Superior temporal gyrus (tissue), 1 donor: ENCODE measurements around the gene NT5DC3.
"Not testable (repeated sequence)": the region's sequence is repeated elsewhere in the genome, so short reads cannot be mapped to it uniquely, and the experiment has no call there.

ENCODE experiments used
- DNase-seq: peaks from one replicate; pipeline ENCODE4 v3.0.0-alpha.2; 2016; ENCODE audit errors: extremely low spot score

Gene NT5DC3

DNA sequence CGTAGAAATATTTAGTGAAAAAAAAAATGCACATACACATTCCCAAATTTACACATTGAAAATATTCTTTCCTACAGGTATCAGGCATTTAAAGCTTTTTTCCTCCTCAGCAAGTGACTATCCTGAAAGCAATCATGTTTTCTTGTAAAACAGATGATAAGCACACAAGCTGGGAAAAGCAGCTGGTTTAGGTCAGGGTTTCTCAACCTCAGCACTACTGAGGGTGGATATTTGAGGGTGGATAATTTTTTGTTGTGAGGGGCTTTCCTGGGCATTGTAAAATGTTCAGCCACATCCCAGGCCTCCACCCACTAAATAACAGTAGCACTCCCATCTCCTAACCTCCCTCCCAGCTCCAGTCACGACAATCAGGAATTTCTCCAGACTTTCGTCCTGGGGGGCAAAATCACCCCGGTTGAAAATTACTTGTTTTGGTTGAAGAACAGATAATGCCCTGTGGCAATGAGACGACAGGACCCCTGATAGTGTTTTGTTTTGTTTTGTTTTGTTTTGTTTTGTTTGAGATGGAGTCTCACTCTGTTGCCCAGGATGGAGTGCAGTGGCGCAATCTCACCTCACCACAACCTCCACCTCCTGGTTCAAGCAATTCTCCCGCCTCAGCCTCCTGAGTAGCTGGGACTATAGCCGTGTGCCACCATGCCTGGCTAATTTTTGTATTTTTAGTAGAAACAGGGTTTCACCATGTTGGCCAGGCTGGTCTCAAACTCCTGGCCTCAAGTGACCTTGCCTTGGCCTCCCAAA lies 15.0 kb upstream of the NT5DC3 start:
- no peak for DNase-seq

DNA sequence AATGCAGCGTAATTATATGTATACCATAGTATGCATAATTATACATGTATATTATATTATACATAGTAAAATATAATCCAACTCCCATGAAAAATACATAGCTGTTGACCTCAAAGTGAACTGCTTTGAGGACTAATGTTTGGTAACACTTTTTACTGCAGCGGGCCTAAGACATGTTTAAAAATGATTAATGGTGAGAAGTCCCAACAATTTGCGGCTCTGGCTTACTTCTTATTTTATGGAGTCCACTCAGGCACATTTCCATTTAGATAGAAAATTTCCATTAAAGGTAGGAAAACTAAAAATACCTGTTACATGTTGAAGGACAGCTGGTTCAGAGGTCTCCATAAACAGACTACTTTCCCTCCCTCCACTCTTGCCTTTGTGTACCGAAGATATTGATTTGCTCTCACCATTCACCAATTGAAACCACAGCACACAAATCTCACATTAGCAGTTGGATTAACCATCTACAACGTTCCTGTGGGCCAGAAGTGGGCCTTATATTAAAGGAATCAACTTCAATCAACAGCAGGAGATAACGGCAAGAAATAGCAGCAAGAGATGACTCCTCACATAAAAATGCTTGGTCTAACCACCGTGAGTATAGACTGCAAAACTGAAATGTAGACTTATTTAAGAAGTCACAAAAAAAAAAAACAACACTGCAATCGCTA lies 14.1 kb upstream of the NT5DC3 start:
- no peak for DNase-seq

DNA sequence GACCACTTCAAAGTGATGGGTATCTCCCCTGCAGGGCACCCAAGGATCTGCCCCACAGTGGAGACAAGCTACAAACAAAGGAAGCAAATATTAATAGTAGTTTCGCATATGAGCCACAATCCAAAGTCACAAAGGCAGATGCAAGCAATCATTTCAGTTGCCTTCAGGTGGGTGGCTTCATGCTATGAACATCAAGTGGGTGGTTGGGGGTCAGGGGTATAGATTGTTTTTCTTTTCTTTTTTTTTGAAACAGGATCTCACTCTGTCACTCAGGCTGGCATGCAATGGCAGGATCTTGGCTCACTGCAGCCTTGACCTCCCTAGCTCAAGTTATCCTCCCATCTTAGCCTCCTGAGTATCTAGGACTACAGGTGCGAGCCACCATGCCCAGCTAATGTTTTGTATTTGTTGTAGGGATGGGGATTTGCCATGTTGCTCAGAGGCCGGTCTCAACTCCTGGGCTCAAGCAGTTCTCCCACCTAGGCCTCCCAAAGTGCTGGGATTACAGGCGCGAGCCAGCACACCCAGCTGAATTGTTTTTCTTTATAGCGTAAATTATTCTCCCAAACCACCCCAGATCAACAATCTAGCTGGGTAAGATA lies 13.4 kb upstream of the NT5DC3 start:
- no peak for DNase-seq

DNA sequence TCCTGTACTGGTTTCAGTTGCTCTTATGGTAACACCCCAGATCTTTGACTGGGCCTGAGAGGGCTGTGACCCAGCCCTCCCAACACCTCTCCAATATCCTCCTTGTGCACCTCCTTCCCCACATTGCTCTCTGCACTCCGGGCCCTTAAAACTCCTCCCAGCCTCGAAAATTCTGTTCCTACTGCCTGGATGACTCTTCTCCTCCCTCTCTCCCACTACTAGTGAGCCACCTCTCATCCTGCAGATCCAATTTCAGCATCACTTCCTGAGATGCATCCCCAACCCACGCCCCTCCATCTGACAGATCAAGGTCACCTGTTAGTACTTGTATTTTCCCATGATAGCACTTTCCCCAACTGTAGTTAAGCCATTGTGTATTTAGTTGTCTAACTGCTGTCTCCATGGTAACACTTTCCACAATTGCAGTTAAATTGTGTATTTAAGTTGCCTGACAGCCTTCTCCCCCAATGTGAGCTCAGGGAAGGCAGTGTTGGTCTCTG lies 11.5 kb upstream of the NT5DC3 start:
- DNase-seq: no peak

DNA sequence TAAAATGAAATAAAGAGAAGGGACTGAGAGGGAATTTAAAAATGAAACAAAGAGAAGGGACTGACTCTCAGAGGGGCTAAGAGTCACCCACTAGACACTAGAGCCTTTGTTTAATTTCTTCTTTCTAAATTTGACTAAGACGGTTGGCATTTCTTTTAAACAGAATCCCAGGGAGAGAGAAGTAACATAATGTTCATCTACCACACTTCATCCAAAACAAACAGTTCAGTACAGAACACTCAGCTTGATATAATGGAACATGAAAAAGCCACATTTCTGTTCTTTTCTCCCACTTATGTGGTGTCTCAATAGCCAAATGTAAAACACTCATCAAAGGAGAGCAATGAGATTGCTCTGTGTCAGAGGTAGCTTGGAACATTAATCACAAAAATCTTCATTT lies 10.1 kb upstream of the NT5DC3 start:
- DNase-seq: no peak

DNA sequence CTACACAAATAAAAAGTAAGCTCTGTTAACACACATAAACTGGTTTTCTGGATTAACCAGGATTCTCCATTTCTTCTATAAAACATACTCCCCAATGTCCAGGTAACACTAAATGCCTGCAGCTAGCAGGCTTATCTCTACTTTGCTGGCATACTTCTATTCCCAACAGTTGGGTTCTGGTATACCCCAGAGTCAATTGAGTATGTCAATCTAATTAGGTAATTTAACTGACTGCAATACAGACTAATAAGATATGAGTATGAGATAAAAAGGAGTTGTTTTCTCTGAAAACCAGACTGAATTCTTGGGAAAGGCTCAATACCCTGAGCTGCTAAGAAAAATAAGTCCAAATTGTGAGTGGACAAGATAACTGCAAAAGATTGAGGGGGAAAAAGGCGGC lies 9.4 kb upstream of the NT5DC3 start:
- no peak for DNase-seq

DNA sequence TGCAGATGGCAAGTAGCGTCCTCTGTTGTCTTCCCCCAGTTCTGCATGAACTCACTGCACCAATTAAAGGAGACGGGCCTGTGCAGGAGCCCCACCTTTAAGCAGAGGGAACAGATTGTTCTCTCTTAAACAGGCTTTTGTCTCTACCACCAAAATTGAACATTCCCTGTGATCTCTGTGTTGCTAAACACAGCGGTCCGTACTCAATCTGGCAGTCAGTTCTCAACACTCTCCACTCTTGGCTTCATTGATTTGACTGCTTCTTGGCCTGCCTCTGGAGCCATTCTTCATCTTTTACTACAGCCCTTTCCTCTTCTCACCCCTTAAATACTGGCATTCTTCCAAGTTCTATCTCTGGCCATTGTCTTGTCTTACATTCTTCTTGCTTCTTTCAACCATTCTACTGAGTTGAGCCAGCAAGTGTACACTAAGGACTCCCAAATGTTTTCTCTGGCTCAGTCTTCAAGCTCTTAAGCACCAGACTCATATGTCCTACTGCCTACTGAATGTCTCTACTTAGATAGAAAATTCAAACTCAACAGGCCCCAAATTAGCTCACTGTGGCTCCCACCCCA lies 8.0 kb upstream of the NT5DC3 start:
- no peak for DNase-seq

DNA sequence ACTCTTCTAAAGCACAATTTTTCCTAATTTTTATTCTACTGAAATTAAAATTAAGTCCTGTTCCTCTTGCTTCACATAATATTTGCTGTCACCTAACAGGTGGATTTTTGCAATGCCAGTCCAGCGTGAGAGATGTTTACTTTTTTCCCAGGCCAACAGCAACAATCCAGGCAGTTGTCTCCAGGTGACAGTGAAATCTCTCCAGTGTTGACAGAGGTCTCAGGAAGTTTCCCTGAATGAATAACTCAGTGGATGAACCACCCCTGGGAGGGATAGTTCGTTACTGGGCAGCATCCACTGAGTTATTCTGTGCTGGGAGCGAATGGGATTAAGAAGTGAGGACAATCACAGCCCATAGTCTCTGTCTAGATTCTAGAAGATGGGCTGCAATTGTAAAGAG lies 7.1 kb upstream of the NT5DC3 start:
- DNase-seq: no peak

DNA sequence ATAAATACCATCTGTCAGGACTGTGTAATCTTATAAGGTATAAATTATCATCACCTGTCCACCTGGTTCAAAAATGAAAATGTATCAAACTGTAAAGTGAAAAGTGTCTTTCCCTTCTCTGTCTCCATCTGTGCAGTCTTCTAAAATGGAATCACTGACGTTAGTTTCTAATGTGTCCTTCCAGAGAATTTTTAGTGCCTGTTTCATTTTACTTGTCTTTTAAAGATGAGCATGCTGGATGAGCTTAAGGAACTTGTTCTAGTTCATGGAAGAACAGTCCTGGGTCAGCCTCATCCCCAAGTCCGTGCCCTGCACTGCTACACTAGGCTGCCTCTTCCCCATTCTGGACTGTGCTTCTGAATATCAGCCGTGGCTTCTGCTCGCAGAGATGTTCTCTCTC lies 5.4 kb upstream of the NT5DC3 start:
- DNase-seq: no peak

DNA sequence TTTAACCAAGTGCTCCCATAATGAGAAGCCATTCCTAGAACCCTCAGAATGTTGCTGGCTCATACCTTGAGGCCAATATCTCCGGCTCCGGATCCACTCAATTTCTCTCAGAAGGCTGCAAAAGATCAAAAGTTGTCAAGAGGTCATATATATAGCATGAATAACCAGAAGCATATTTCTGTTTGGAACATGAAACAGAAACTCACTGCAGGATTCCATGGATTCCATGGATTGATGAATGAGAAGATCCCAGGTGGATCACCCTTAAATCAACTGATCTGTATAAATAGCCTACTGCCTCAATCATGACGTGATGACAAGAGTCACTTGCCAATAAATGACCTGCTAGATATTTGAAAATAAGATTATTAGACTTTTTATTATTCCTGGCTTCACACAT lies 3.3 kb upstream of the NT5DC3 start:
- no peak for DNase-seq

DNA sequence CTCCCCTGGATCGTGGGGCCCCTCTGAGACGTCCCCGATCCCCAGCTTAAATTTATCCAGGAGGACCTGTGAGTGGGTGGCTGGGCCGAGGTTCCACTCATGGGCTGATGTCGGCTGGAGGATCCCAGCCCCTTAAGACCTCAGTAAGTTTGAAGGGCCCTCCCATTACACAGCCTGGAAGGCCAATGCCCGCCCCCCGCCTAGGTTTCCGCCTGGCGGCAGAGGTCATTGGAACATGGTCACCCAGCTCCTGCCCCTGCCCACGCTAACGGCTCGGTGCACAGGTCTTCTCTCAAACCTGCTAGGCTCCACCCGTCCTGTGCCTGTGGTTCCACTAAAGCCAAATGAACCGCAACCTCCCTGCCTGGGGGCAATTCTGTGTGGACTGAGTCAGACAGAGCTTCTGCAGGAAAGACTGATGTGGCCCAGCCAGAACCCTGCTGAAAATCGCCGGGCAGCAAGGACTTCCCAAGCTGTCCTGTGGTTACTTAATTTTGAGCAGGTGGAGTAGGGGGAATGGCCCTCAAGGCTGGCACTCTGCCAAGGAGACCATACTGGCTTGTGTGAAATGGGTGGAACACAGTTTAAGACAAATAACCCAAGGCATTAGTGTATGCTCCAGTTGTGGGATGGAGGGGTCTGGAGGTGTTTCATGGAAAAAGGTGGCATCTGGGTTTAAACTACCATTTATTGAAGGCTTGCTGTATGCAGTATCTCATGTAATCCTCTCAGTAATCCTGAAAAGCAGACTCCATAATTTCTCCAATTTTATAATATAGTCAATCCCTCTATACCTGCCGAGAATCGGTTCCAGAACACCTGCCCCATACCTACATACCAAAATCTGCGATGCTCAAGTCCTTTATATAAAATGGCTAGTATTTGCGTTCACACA lies 903 bp upstream of the NT5DC3 start:
- no peak for DNase-seq

DNA sequence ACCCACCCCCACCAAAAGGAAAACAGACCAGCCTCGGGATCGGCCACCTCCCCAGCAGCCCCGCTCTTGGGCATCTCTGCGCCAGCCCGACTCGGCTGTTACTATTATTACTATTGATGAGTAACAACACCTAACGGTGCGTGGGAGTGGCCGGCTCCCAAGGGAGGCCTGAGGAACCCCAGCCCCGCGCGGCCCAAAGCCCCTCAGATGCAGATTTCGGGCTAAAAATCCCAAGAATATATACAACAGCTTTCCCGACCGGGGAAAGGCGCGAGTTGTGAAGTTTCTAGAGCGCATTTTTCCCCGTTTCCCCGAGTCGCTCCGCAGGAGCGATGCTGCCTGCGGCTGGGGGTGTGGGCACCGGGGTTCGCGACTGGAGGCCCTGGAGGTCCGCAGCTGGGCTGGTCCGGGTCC lies 565 bp downstream of the NT5DC3 start:
- DNase-seq: no peak

DNA sequence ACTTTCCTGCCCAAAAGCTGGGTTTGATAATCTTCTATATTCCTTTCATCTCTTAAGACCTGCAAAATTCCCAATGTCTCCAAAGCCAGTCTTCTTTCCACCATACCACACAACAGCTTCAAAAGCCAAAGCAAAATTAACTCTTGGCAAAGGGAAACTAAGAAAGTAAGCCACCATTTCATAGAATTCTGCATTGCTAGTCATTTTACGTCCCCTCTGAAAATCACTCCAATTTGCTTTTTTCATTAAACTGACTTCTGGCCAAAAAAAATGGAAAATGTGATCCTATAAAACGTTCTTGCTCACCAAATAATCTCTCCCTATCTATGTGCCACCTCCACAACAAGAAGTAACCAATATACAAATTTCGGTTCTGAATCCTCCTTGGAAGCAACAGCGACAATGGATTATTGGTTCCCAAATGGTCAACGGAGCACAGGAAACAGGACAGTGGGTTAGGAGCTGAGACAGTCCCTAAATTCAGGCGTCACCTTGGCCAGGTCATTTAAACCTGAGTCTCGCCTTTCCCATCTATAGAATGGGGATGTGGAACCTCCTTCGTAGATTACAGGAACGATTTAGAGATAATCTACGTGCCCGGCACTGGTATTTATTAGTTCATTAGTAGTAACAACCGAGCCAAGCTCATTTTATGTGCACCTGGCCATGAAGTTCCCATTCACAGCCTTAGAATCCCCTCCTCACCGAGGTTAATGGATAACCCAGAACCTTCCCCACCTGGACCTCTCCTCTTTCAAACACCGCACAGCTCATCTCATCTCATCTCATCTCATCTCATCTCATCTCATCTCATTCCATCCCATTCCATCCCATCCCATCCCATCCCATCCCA lies 1.2 kb downstream of the NT5DC3 start:
- no peak for DNase-seq

DNA sequence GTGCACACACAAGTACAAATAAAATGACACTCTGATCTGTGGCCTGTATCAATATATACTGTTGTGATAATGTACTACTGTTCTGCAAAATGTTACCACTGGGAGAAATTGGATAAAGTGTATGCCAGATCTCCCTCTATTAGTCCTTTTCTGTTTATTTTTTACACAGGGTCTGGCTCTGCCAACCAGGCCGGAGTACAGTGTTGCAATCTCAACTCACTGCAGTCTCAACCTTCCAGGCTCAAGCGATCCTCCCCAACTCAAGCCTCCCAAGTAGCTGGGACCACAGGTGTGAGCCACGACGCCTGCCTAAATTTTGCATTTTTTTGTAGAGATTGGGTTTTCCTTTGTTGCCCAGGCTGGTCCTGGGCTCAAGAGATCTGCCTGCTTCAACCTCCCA lies 1.9 kb downstream of the NT5DC3 start:
- DNase-seq: no peak

DNA sequence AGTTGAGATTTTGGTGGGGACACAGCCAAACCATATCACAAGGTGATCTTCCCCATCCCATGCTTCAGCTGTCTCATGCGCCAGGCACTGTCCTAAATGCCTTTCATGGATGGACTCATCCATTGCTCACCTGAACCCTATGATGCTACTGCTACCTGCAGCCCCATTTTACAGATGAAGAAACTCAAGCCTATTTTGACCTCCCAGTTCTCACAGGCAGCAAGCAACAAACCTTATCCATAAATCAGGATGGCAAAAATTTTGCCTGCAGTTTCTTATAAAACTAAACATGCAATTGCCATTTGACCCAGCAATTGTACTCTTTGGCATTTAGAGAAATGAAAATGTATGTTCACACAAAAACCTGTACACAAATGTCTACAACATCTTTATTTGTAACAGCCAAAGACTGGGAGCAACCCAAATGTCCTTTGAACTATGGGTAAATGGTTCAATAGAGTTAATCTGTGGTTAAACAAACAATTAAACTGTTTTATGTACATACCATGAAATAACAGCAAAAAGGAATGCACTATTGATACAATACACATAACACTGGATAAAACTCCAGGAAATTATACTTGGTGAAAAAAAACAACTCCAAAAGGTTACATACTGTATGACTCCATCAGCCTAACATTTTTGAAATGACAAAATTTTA lies 2.6 kb downstream of the NT5DC3 start:
- no peak for DNase-seq

DNA sequence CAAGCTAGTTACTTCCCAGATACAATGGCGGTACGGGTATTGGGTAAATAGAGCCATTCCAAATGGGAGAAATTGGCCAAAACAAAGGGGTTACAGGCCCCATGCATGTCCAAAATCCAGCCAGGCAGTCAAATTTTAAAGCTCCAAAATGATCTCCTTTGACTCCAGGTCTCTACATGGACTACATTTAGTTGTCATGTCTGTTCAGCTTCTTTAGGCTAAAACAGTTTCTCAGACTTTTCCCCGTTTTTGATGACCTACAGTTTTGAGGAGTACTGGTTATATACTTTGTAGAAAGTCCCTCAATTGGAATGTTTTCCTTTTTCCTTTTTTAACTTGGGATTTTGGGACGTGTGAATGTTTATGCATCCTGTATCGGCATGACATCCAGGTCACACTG lies 4.7 kb downstream of the NT5DC3 start:
- DNase-seq: no peak

DNA sequence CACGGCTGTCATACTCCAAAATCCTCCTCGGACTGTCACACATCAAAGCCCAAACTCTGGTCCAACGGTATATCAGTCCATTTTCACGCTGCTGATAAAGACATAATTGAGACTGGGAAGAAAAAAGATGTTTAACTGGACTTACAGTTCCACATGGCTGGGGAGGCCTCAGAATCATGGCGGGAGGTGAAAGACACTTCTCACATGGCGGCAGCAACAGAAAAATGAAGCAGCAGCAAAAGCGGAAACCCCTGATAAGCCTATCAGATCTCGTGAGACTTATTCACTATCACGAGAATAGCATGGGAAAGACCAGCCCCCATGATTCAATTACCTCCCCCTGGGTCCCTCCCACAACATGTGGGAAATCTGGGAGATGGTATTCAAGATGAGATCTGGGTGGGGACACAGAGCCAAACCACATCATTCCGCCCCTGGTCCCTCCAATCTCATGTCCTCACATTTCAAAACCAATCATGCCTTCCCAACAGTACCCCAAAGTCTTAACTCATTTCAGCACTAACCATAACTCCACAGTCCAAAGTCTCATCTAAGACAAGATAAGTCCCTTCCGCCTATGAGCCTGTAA lies 5.2 kb downstream of the NT5DC3 start:
- DNase-seq: not testable (repeated sequence)

DNA sequence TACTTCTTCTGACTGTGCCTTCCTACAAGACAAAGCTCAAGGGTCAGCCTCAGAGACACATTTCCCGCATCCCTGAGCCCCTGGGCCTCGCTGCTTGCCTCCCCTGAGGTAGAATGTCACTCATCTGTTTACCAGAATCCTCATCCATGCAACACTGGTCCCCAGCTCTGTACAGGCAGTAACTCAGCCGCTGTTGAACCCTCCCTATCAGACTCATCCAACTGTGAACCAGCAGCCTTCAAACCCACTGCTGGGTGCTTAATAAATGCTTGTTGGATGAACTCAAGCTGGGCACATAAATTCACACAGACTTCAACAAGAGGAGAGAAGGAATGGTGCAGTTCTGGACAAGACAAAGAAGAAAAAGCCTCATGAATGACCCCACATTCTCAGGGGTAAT lies 6.1 kb downstream of the NT5DC3 start:
- DNase-seq: no peak

DNA sequence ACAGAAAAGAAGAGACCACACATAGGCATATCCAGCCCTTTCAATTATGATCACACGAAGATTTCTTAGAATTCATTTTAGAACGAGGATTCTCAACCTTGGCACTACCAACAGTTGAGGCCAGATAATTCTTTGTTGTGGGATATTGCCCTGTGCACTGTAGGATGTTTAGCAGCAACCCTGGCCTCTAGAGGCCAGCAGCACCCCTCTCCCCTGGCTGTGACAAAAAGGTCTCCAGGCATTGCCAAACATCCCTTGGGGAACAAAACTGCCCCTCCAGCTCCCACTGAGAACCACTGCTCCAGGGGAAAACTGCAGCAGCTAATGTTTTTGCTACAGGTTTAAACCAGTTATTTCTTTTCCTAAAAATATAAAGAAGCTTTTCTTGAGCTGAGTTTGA lies 7.1 kb downstream of the NT5DC3 start:
- no peak for DNase-seq
